Measurements from ENCODE around the gene CHD6.

The CHD6 gene

GRCh38 chr20:41393705-41394066 is 224.5 kb downstream of the CHD6 start:
- Histone ChIP-seq H3K36me3 (ENCODE audit: control insufficient read depth, insufficient read depth, low read length) (no peaks in the 10 kb centered on the region), H3K9ac (no peak overlapping the region), H3K4me3 (ENCODE audit: low read depth, low read length) (no peak overlapping the region), H3K9me3 (ENCODE audit: control insufficient read depth, low read length) (no peaks in the 10 kb centered on the region), H3K27ac (no peak overlapping the region), H3K79me2 (no peaks in the 10 kb centered on the region), H3K4me1 (no peaks in the 10 kb centered on the region), H3K4me2 (ENCODE audit: low read length) (no peak overlapping the region), H2AFZ (no peak overlapping the region), H3K27me3 (ENCODE audit: control insufficient read depth, insufficient read depth, low read length) (no peaks in the 10 kb centered on the region)
- no peak for TF ChIP-seq CTCF (IDR thresholded peaks at IDR 0.05)

DNA sequence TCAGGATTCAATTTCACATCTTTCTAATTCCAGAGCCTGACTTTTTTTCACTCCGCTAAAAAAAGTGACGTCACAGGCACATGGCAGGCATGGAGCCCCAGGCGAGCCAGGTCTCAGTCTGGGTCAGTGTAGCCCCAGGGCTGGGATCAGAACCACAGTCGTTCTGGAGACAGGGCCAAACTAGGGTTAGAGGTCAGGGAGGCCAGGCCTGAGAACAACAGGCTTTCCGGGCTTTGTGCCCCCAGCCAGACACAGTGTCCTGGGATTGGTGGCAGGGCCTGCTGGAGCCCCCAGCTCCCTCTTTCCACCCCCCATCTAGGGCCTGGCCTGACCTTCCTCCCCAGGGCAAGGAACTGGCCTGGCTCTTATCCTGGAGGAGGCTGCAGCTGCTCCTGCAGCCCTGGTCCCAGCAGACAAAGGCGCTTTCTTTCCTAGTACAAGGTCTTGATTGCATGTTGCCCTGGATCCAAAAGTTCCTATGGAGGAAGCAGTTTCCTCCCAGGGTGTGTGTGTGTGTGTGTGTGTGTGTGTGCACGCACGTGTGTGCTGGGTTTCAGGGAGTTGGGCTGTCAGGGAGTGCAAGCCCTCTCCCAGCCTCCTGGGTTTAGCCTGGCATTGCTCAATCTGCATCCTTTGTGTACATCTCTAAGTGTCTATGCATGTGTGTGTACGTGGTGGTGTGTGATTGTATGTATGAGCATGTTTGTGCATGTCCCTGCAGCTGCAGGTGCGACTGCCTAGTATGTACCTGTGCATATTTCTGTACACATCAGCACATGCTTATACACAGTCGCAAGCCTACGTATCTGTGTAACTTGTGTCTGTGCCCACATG is 225.1 kb downstream of the CHD6 start:
- no peaks in the 10 kb centered on the region for H3K27me3 ChIP-seq (ENCODE audit: control insufficient read depth, insufficient read depth, low read length)
- H3K9ac ChIP-seq, result no peak overlapping the region
- TF ChIP-seq CTCF (IDR thresholded peaks at IDR 0.05), result no peak
- no peak overlapping the region for H2AFZ ChIP-seq
- H3K4me2 ChIP-seq (ENCODE audit: low read length), result no peak overlapping the region
- H3K27ac ChIP-seq, result peak overlapping the region; percentile 4
- H3K9me3 ChIP-seq (ENCODE audit: control insufficient read depth, low read length), result no peaks in the 10 kb centered on the region
- H3K4me3 ChIP-seq (ENCODE audit: low read depth, low read length), result no peak overlapping the region
- no peaks in the 10 kb centered on the region for H3K4me1 ChIP-seq
- H3K79me2 ChIP-seq, result no peaks in the 10 kb centered on the region
- no peaks in the 10 kb centered on the region for H3K36me3 ChIP-seq (ENCODE audit: control insufficient read depth, insufficient read depth, low read length)

DNA sequence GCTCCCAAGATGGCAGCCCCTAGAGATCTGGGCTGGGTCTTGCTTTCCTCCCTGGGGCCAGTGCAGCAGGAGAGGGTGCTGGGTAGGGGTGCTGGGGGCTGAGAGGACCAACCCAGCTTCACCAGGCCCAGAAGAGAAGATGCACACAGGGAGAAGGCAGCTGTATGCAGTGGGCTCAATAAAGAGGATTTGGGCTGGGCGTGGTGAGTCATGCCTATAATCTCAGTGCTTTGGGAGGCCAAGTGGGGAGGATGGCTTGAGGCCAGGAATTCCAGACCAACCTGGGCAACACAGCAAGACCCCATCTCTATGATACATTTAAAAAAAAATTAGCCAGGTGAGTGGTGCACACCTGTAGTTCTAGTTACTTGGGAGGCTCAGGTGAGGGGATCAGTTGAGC is 225.9 kb downstream of the CHD6 start:
- no peaks in the 10 kb centered on the region for H3K4me1 ChIP-seq

DNA sequence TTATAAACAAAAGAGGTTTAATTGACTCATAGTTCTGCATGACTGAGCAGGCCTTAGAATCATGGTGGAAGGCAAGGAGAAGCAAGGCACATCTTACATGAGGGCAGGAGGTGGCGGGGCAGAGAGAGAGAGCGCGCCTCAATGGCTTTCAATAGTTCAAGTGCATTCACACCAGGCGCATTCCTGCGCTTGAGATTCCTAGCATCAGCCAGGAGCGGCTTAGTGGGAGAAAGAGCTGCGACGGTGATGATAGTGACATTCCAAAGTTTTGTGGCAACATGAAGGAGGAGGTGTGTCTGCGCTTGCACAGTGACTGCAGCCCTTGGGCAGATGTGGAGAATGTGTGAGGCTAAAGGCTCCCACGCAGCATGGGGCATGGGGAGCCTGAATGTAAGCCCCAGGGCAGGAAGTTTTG is 226.6 kb downstream of the CHD6 start:
- Histone ChIP-seq H3K9me3 (ENCODE audit: control insufficient read depth, low read length) (no peaks in the 10 kb centered on the region), H3K79me2 (no peaks in the 10 kb centered on the region), H3K4me2 (ENCODE audit: low read length) (no peak overlapping the region), H3K36me3 (ENCODE audit: control insufficient read depth, insufficient read depth, low read length) (no peaks in the 10 kb centered on the region), H3K4me3 (ENCODE audit: low read depth, low read length) (no peak overlapping the region), H3K27ac (no peak overlapping the region), H3K27me3 (ENCODE audit: control insufficient read depth, insufficient read depth, low read length) (no peaks in the 10 kb centered on the region), H3K4me1 (no peaks in the 10 kb centered on the region), H2AFZ (no peak overlapping the region), H3K9ac (no peak overlapping the region)
- no peak for TF ChIP-seq CTCF (IDR thresholded peaks at IDR 0.05)

More for the DNA sequence above, 225.9 kb downstream of the CHD6 start:
- no peak for TF ChIP-seq CTCF (IDR thresholded peaks at IDR 0.05)
- Histone ChIP-seq H3K36me3 (ENCODE audit: control insufficient read depth, insufficient read depth, low read length) (no peaks in the 10 kb centered on the region), H3K27me3 (ENCODE audit: control insufficient read depth, insufficient read depth, low read length) (no peaks in the 10 kb centered on the region), H3K9ac (no peak overlapping the region), H3K4me2 (ENCODE audit: low read length) (no peak overlapping the region), H3K9me3 (ENCODE audit: control insufficient read depth, low read length) (no peaks in the 10 kb centered on the region), H3K4me3 (ENCODE audit: low read depth, low read length) (no peak overlapping the region), H2AFZ (no peak overlapping the region), H3K27ac (no peak overlapping the region), H3K79me2 (no peaks in the 10 kb centered on the region)

DNA sequence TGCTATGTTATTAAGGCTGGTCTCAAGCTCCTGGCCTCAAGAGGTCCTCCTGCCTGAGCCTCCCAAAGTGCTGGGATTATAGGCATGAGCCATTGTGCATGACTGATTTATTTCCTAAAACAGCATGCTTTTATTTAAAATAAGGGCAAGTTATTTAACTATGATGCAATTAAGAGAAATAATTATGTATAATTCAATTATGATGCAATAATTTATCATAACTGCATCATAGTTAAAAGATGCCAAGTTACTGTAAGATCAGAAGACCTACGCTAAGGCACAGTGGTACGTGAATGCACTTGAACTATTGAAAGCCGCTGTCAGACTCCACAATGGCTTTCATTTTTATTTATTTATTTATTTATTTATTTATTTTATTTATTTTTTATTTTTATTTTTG is 227.3 kb downstream of the CHD6 start:
- H3K27ac ChIP-seq, result no peak overlapping the region
- no peak overlapping the region for H3K9ac ChIP-seq
- no peaks in the 10 kb centered on the region for H3K4me1 ChIP-seq
- TF ChIP-seq CTCF (IDR thresholded peaks at IDR 0.05), result no peak
- no peaks in the 10 kb centered on the region for H3K36me3 ChIP-seq (ENCODE audit: control insufficient read depth, insufficient read depth, low read length)
- no peaks in the 10 kb centered on the region for H3K79me2 ChIP-seq
- no peak overlapping the region for H3K4me2 ChIP-seq (ENCODE audit: low read length)
- no peak overlapping the region for H3K4me3 ChIP-seq (ENCODE audit: low read depth, low read length)
- H2AFZ ChIP-seq, result no peak overlapping the region
- H3K27me3 ChIP-seq (ENCODE audit: control insufficient read depth, insufficient read depth, low read length), result no peaks in the 10 kb centered on the region
- H3K9me3 ChIP-seq (ENCODE audit: control insufficient read depth, low read length), result no peaks in the 10 kb centered on the region

All from parathyroid adenoma (tissue), 2 donors.